ENCODE data around the gene TLE5.

Gene TLE5

GRCh38 chr19:3062165-3063105 is at the start of gene TLE5:
TLE5 (minus strand) TSS chr19:3062495; CDS start chr19:3062200, 295 bp downstream.
- no peaks in the 10 kb centered on the region for H3K9me3 ChIP-seq (ENCODE audit: control insufficient read depth in 2 of 2, low read length in 2 of 2)
- H3K27ac ChIP-seq (ENCODE audit: low read length): peak within 1 kb of the TSS; percentile 82
- peaks cover 32% of the 10 kb centered on the region for H3K4me1 ChIP-seq (ENCODE audit: control insufficient read depth, insufficient read depth, low read length)
- H3K36me3 ChIP-seq (ENCODE audit: control insufficient read depth in 2 of 2, insufficient read depth in 2 of 2, low read length in 2 of 2): peaks cover 0 to 14% of the 10 kb centered on the region in 2 donors
- no peaks in the 10 kb centered on the region for H3K27me3 ChIP-seq (ENCODE audit: control insufficient read depth in 1 of 2, insufficient read depth in 2 of 2, low read length in 2 of 2)
- peak within 1 kb of the TSS; percentile 69 to 81 for H3K4me3 ChIP-seq (ENCODE audit: low read length in 2 of 2)
- H3K9ac ChIP-seq (ENCODE audit: low read length in 2 of 2): peak within 1 kb of the TSS; percentile 84 to 86

GRCh38 chr19:3111586-3112247 is 49.4 kb upstream of the TLE5 start:
- no peak overlapping the region for H3K27ac ChIP-seq (ENCODE audit: low read length)
- no peak overlapping the region for H3K4me3 ChIP-seq (ENCODE audit: low read length in 2 of 2)
- H3K36me3 ChIP-seq (ENCODE audit: control insufficient read depth in 2 of 2, insufficient read depth in 2 of 2, low read length in 2 of 2): peaks cover 0 to 9% of the 10 kb centered on the region in 2 donors
- no peak overlapping the region for H3K9ac ChIP-seq (ENCODE audit: low read length in 2 of 2)
- H3K27me3 ChIP-seq (ENCODE audit: control insufficient read depth in 1 of 2, insufficient read depth in 2 of 2, low read length in 2 of 2): no peaks in the 10 kb centered on the region
- H3K9me3 ChIP-seq (ENCODE audit: control insufficient read depth in 2 of 2, low read length in 2 of 2): no peaks in the 10 kb centered on the region
- peaks cover 13% of the 10 kb centered on the region for H3K4me1 ChIP-seq (ENCODE audit: control insufficient read depth, insufficient read depth, low read length)

- H3K4me1 ChIP-seq (ENCODE audit: control insufficient read depth, insufficient read depth, low read length): peaks cover 14% of the 10 kb centered on the region
- no peaks in the 10 kb centered on the region for H3K9me3 ChIP-seq (ENCODE audit: control insufficient read depth in 2 of 2, low read length in 2 of 2)
- no peaks in the 10 kb centered on the region for H3K27me3 ChIP-seq (ENCODE audit: control insufficient read depth in 1 of 2, insufficient read depth in 2 of 2, low read length in 2 of 2)
- no peak overlapping the region for H3K9ac ChIP-seq (ENCODE audit: low read length in 2 of 2)
- H3K27ac ChIP-seq (ENCODE audit: low read length): no peak overlapping the region
- no peak overlapping the region for H3K4me3 ChIP-seq (ENCODE audit: low read length in 2 of 2)
- H3K36me3 ChIP-seq (ENCODE audit: control insufficient read depth in 2 of 2, insufficient read depth in 2 of 2, low read length in 2 of 2): peaks cover 0 to 9% of the 10 kb centered on the region in 2 donors
Observed at GRCh38 chr19:3110126-3110825, 48.0 kb upstream of the TLE5 start.

GRCh38 chr19:3109491-3109890 is 47.2 kb upstream of the TLE5 start:
- Histone ChIP-seq H3K27me3 (ENCODE audit: control insufficient read depth in 1 of 2, insufficient read depth in 2 of 2, low read length in 2 of 2) (no peaks in the 10 kb centered on the region), H3K27ac (ENCODE audit: low read length) (no peak overlapping the region), H3K4me1 (ENCODE audit: control insufficient read depth, insufficient read depth, low read length) (peaks cover 15% of the 10 kb centered on the region), H3K4me3 (ENCODE audit: low read length in 2 of 2) (no peak overlapping the region), H3K36me3 (ENCODE audit: control insufficient read depth in 2 of 2, insufficient read depth in 2 of 2, low read length in 2 of 2) (peaks cover 0 to 9% of the 10 kb centered on the region in 2 donors), H3K9ac (ENCODE audit: low read length in 2 of 2) (no peak overlapping the region), H3K9me3 (ENCODE audit: control insufficient read depth in 2 of 2, low read length in 2 of 2) (no peaks in the 10 kb centered on the region)

- peaks cover 0 to 7% of the 10 kb centered on the region in 2 donors for H3K36me3 ChIP-seq (ENCODE audit: control insufficient read depth in 2 of 2, insufficient read depth in 2 of 2, low read length in 2 of 2)
- H3K9me3 ChIP-seq (ENCODE audit: control insufficient read depth in 2 of 2, low read length in 2 of 2): no peaks in the 10 kb centered on the region
- no peaks in the 10 kb centered on the region for H3K27me3 ChIP-seq (ENCODE audit: control insufficient read depth in 1 of 2, insufficient read depth in 2 of 2, low read length in 2 of 2)
- no peak overlapping the region for H3K27ac ChIP-seq (ENCODE audit: low read length)
- H3K9ac ChIP-seq (ENCODE audit: low read length in 2 of 2): no peak overlapping the region
- no peak overlapping the region for H3K4me3 ChIP-seq (ENCODE audit: low read length in 2 of 2)
- peaks cover 22% of the 10 kb centered on the region for H3K4me1 ChIP-seq (ENCODE audit: control insufficient read depth, insufficient read depth, low read length)
Observed at GRCh38 chr19:3108775-3109174, 46.5 kb upstream of the TLE5 start.

GRCh38 chr19:3107658-3108057 is 45.4 kb upstream of the TLE5 start:
- H3K9me3 ChIP-seq (ENCODE audit: control insufficient read depth in 2 of 2, low read length in 2 of 2): no peaks in the 10 kb centered on the region
- peaks cover 0 to 5% of the 10 kb centered on the region in 2 donors for H3K36me3 ChIP-seq (ENCODE audit: control insufficient read depth in 2 of 2, insufficient read depth in 2 of 2, low read length in 2 of 2)
- no peak overlapping the region for H3K27ac ChIP-seq (ENCODE audit: low read length)
- H3K27me3 ChIP-seq (ENCODE audit: control insufficient read depth in 1 of 2, insufficient read depth in 2 of 2, low read length in 2 of 2): no peaks in the 10 kb centered on the region
- peaks cover 30% of the 10 kb centered on the region for H3K4me1 ChIP-seq (ENCODE audit: control insufficient read depth, insufficient read depth, low read length)
- H3K9ac ChIP-seq (ENCODE audit: low read length in 2 of 2): peak overlapping the region in 1 of 2 donors; percentile 36
- H3K4me3 ChIP-seq (ENCODE audit: low read length in 2 of 2): no peak overlapping the region

GRCh38 chr19:3106509-3107141 is 44.3 kb upstream of the TLE5 start:
- peaks cover 0 to 5% of the 10 kb centered on the region in 2 donors for H3K36me3 ChIP-seq (ENCODE audit: control insufficient read depth in 2 of 2, insufficient read depth in 2 of 2, low read length in 2 of 2)
- H3K27me3 ChIP-seq (ENCODE audit: control insufficient read depth in 1 of 2, insufficient read depth in 2 of 2, low read length in 2 of 2): no peaks in the 10 kb centered on the region
- peaks cover 34% of the 10 kb centered on the region for H3K4me1 ChIP-seq (ENCODE audit: control insufficient read depth, insufficient read depth, low read length)
- H3K27ac ChIP-seq (ENCODE audit: low read length): no peak overlapping the region
- H3K4me3 ChIP-seq (ENCODE audit: low read length in 2 of 2): no peak overlapping the region
- no peaks in the 10 kb centered on the region for H3K9me3 ChIP-seq (ENCODE audit: control insufficient read depth in 2 of 2, low read length in 2 of 2)
- H3K9ac ChIP-seq (ENCODE audit: low read length in 2 of 2): no peak overlapping the region

- H3K36me3 ChIP-seq (ENCODE audit: control insufficient read depth in 2 of 2, insufficient read depth in 2 of 2, low read length in 2 of 2): no peaks in the 10 kb centered on the region
- H3K9ac ChIP-seq (ENCODE audit: low read length in 2 of 2): no peak overlapping the region
- no peak overlapping the region for H3K4me3 ChIP-seq (ENCODE audit: low read length in 2 of 2)
- no peaks in the 10 kb centered on the region for H3K27me3 ChIP-seq (ENCODE audit: control insufficient read depth in 1 of 2, insufficient read depth in 2 of 2, low read length in 2 of 2)
- no peak overlapping the region for H3K27ac ChIP-seq (ENCODE audit: low read length)
- H3K4me1 ChIP-seq (ENCODE audit: control insufficient read depth, insufficient read depth, low read length): peaks cover 41% of the 10 kb centered on the region
- H3K9me3 ChIP-seq (ENCODE audit: control insufficient read depth in 2 of 2, low read length in 2 of 2): no peaks in the 10 kb centered on the region
Observed at GRCh38 chr19:3105641-3106508, 43.6 kb upstream of the TLE5 start.

GRCh38 chr19:3104708-3104983 is 42.4 kb upstream of the TLE5 start:
- Histone ChIP-seq H3K9me3 (ENCODE audit: control insufficient read depth in 2 of 2, low read length in 2 of 2) (no peaks in the 10 kb centered on the region), H3K4me3 (ENCODE audit: low read length in 2 of 2) (peak overlapping the region in 1 of 2 donors; percentile 8), H3K27ac (ENCODE audit: low read length) (no peak overlapping the region), H3K27me3 (ENCODE audit: control insufficient read depth in 1 of 2, insufficient read depth in 2 of 2, low read length in 2 of 2) (no peaks in the 10 kb centered on the region), H3K4me1 (ENCODE audit: control insufficient read depth, insufficient read depth, low read length) (peaks cover 51% of the 10 kb centered on the region), H3K36me3 (ENCODE audit: control insufficient read depth in 2 of 2, insufficient read depth in 2 of 2, low read length in 2 of 2) (peaks cover 0 to 2% of the 10 kb centered on the region in 2 donors), H3K9ac (ENCODE audit: low read length in 2 of 2) (no peak overlapping the region)
